ENCODE measurements around the gene FRMPD2. TPM values are rescaled to one million over a fixed set of nuclear protein-coding genes. Genes with fewer than 3 reads are reported as not detected.

FRMPD2 gene
- total RNA-seq, 1 experiment from 2014 or later = 0.30 TPM

DNA sequence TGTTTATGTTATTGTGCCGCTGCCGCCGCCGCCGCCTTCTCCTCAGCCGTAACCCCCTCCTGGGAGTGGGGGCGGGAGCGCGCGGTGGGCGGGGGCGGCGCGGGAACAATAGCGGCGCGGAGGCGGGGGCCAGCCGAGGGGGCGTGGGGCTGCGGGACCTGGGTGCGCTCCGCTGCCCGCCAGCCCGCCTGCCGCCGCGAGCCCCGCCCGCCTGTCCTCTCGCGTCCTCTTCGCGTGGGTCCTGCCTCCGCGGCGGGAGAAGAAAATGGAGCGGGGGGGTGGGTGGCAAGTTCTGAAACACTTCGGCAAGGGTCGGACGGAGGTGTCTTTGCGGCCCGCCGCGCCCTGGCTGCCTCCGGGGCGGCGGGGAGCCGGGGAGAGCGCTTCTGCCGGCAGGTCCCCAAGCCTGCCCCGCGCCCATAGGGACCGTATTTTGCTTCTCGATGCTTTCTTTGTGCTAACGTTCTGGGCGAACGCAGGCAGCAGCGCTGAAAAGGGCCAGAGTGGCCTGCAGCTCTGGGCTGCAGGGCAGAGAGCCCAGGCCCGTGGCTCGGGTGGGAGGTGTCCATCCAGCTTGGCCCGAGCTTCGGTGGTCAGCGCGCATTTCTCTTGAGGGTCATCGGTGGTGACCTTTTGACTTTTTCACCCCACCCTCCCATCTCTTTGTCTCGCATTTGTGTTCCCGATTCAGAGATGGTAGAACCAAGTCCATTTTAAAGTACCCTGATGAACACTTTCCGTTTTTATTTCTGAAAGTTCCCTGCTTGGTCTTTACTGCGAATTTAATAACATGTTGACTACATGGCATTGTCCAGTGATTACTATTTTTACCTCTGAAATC, 32.6 kb upstream of the FRMPD2 start:
- DNase-seq (ENCODE audit: low read depth, low spot score) (no peak), ATAC-seq (peak; percentile 61)
- no peak overlapping the region for H2AFZ ChIP-seq (ENCODE audit: low read depth, low read length, poor library complexity, severe bottlenecking)
- intact Hi-C loops (cut with micrococcal nuclease) = no loop called here
- TF ChIP-seq, protein P1, sequence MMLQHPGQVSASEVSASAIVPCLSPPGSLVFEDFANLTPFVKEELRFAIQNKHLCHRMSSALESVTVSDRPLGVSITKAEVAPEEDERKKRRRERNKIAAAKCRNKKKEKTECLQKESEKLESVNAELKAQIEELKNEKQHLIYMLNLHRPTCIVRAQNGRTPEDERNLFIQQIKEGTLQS (IDR thresholded peaks at IDR 0.05) = no peak
- 0 out of 2 replicates have a peak, but pooled peaks have one; percentile 6 for TF ChIP-seq ZFX (IDR thresholded peaks at IDR 0.05)
- no peak for TF ChIP-seq SIN3A (IDR thresholded peaks at IDR 0.05; ENCODE audit: low read depth)
- no peaks in the 10 kb centered on the region for H3K9me3 ChIP-seq (ENCODE audit: control insufficient read depth in 1 of 2, insufficient read depth in 1 of 2, low read depth in 1 of 2, low read length in 2 of 2)
- peaks cover 46% of the 10 kb centered on the region for H3K79me2 ChIP-seq (ENCODE audit: insufficient read depth, low read length)
- no peaks in the 10 kb centered on the region for H3K9me2 ChIP-seq (ENCODE audit: insufficient read depth)
- H3K4me1 ChIP-seq (ENCODE audit: control insufficient read depth in 1 of 2, insufficient read depth in 2 of 2, low read length in 2 of 2) = peaks cover 28 to 45% of the 10 kb centered on the region in 2 experiments
- no peaks in the 10 kb centered on the region for H3K36me3 ChIP-seq (ENCODE audit: control insufficient read depth in 1 of 2, insufficient read depth in 2 of 2, low read length in 2 of 2)
- ChIA-PET RAD21 (ENCODE audit: low non-redundant PET in 1 of 2, low total read pairs in 2 of 2, uncharacterized antibody in 2 of 2, unreplicated experiment in 2 of 2) (no interaction called here), CTCF (no interaction called here), POLR2A (no interaction called here)
- peak overlapping the region; percentile 65 to 83 for H3K4me3 ChIP-seq (replicated peaks in 1 of 2; ENCODE audit: low read depth in 1 of 2, low read length in 2 of 2)
- BruUV-seq (replicated peaks) = no TSS peak
- no peaks in the 10 kb centered on the region for H3K27me3 ChIP-seq (ENCODE audit: insufficient read depth, low read length)
- peak overlapping the region; percentile 81 for H3K9ac ChIP-seq (ENCODE audit: low read length)
- peak overlapping the region; percentile 89 for H3K4me2 ChIP-seq (ENCODE audit: low read length)
- peak overlapping the region; percentile 62 for H3K27ac ChIP-seq (ENCODE audit: low read depth, low read length)
- H4K20me1 ChIP-seq (ENCODE audit: insufficient read depth) = peaks cover 4% of the 10 kb centered on the region; the same call in 1 of the 2 replicates

DNA sequence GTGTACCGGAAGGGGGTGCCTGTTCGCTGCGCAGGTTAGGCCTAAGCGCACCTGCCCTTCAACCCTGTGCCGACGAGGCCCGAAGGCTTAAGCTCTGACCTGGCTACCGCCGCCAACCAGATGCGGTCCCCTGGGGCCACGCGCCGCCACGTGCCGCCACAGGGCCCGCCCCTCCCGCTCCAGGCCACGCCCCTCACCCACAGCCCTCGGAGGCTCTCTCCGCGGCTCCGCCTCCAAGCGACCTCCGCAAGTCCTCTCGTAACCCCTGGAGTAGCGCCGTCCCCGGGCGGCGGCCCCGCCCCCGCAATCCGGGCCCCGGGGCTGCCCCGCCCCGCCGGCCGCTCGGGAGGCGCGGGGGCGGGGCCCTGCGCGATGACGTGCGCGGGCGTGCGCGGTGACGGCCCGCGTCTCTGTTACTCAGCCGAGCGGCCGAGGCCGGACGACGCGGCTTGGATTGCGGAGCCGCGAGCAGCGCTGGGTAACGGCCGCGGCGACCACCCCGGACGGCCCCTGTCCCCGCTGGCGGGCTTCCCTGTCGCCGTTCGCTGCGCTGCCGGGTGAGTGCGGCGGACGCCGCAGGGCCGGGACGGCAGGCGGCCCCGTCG, 31.9 kb upstream of the FRMPD2 start, which contains the start of gene MAPK8:
Gene MAPK8, plus strand, starts transcription at position 413 of the 605 bp plus-strand sequence. CDS start 94,984 bp downstream, outside the sequence.
- H3K9me2 ChIP-seq (ENCODE audit: insufficient read depth) = no peaks in the 10 kb centered on the region
- POLR2A ChIA-PET = interaction anchor here (0.6 kb wide), 1 partner anchor 14 kb away, joined by 3 read pairs; no protein-coding TSS in a partner anchor
- no TSS peak for BruUV-seq (replicated peaks)
- H3K79me2 ChIP-seq (ENCODE audit: insufficient read depth, low read length) = peaks cover 39% of the 10 kb centered on the region
- ATAC-seq (peak; percentile 90), DNase-seq (ENCODE audit: low read depth, low spot score) (peak; percentile 85)
- CTCF ChIA-PET = interaction anchor here (1.4 kb wide), 1 partner anchor 16 kb away, joined by 4 read pairs; no protein-coding TSS in a partner anchor
- peak within 1 kb of the TSS; percentile 65 to 83 for H3K4me3 ChIP-seq (replicated peaks in 1 of 2; ENCODE audit: low read depth in 1 of 2, low read length in 2 of 2)
- no peaks in the 10 kb centered on the region for H3K36me3 ChIP-seq (ENCODE audit: control insufficient read depth in 1 of 2, insufficient read depth in 2 of 2, low read length in 2 of 2)
- no peaks in the 10 kb centered on the region for H3K27me3 ChIP-seq (ENCODE audit: insufficient read depth, low read length)
- H4K20me1 ChIP-seq (ENCODE audit: insufficient read depth) = peaks cover 4% of the 10 kb centered on the region; the same call in 1 of the 2 replicates
- H3K9ac ChIP-seq (ENCODE audit: low read length) = peak within 1 kb of the TSS; percentile 81
- peak within 1 kb of the TSS; percentile 85 for H2AFZ ChIP-seq (ENCODE audit: low read depth, low read length, poor library complexity, severe bottlenecking)
- peaks cover 28 to 45% of the 10 kb centered on the region in 2 experiments for H3K4me1 ChIP-seq (ENCODE audit: control insufficient read depth in 1 of 2, insufficient read depth in 2 of 2, low read length in 2 of 2)
- intact Hi-C loops (cut with micrococcal nuclease) = no loop called here
- RAD21 ChIA-PET (ENCODE audit: low non-redundant PET in 1 of 2, low total read pairs in 2 of 2, uncharacterized antibody in 2 of 2, unreplicated experiment in 2 of 2) = no interaction called here
- peak within 1 kb of the TSS; percentile 89 for H3K4me2 ChIP-seq (ENCODE audit: low read length)
- H3K27ac ChIP-seq (ENCODE audit: low read depth, low read length) = peak within 1 kb of the TSS; percentile 62
- no peaks in the 10 kb centered on the region for H3K9me3 ChIP-seq (ENCODE audit: control insufficient read depth in 1 of 2, insufficient read depth in 1 of 2, low read depth in 1 of 2, low read length in 2 of 2)
- TF ChIP-seq CEBPB (IDR thresholded peaks at IDR 0.05; ENCODE audit: low read depth) (no peak), EGR1 (IDR thresholded peaks at IDR 0.05; ENCODE audit: low read depth) (peak; percentile 81), RAD21 (IDR thresholded peaks at IDR 0.05; ENCODE audit: low read depth) (no peak), SIN3A (IDR thresholded peaks at IDR 0.05; ENCODE audit: low read depth) (no peak), POLR2AphosphoS5 (IDR thresholded peaks at IDR 0.05; ENCODE audit: low read depth, low read length) (peak; percentile 89), FOSL1 (IDR thresholded peaks at IDR 0.05; ENCODE audit: low read depth) (no peak), TCF7L2 (IDR thresholded peaks at IDR 0.05; ENCODE audit: borderline replicate concordance, extremely low read depth, insufficient read depth, insufficient read length) (no peak), CBX3 (IDR thresholded peaks at IDR 0.05; ENCODE audit: low read depth) (peak; percentile 79)
- TF ChIP-seq, protein P2, sequence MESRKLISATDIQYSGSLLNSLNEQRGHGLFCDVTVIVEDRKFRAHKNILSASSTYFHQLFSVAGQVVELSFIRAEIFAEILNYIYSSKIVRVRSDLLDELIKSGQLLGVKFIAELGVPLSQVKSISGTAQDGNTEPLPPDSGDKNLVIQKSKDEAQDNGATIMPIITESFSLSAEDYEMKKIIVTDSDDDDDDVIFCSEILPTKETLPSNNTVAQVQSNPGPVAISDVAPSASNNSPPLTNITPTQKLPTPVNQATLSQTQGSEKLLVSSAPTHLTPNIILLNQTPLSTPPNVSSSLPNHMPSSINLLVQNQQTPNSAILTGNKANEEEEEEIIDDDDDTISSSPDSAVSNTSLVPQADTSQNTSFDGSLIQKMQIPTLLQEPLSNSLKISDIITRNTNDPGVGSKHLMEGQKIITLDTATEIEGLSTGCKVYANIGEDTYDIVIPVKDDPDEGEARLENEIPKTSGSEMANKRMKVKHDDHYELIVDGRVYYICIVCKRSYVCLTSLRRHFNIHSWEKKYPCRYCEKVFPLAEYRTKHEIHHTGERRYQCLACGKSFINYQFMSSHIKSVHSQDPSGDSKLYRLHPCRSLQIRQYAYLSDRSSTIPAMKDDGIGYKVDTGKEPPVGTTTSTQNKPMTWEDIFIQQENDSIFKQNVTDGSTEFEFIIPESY (IDR thresholded peaks at IDR 0.05; ENCODE audit: extremely low read depth, insufficient replicate concordance, low read length) = no peak
- TF ChIP-seq, protein P3, sequence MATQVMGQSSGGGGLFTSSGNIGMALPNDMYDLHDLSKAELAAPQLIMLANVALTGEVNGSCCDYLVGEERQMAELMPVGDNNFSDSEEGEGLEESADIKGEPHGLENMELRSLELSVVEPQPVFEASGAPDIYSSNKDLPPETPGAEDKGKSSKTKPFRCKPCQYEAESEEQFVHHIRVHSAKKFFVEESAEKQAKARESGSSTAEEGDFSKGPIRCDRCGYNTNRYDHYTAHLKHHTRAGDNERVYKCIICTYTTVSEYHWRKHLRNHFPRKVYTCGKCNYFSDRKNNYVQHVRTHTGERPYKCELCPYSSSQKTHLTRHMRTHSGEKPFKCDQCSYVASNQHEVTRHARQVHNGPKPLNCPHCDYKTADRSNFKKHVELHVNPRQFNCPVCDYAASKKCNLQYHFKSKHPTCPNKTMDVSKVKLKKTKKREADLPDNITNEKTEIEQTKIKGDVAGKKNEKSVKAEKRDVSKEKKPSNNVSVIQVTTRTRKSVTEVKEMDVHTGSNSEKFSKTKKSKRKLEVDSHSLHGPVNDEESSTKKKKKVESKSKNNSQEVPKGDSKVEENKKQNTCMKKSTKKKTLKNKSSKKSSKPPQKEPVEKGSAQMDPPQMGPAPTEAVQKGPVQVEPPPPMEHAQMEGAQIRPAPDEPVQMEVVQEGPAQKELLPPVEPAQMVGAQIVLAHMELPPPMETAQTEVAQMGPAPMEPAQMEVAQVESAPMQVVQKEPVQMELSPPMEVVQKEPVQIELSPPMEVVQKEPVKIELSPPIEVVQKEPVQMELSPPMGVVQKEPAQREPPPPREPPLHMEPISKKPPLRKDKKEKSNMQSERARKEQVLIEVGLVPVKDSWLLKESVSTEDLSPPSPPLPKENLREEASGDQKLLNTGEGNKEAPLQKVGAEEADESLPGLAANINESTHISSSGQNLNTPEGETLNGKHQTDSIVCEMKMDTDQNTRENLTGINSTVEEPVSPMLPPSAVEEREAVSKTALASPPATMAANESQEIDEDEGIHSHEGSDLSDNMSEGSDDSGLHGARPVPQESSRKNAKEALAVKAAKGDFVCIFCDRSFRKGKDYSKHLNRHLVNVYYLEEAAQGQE (IDR thresholded peaks at IDR 0.05; ENCODE audit: low read depth) = no peak
